Measurements from ENCODE around the gene TSPAN16.

TSPAN16 gene

GRCh38 chr19:11363881-11364280, 67.9 kb downstream of the TSPAN16 start:
- H3K4me3 ChIP-seq (replicated peaks; ENCODE audit: insufficient read depth, low read length), result no peak overlapping the region
- DNase-seq (ENCODE audit: low read depth in 1 of 2, low spot score in 1 of 2), result no peak
- TF ChIP-seq REST (IDR thresholded peaks at IDR 0.05; ENCODE audit: insufficient replicate concordance, low read depth) (no peak), SPI1 (IDR thresholded peaks at IDR 0.05; ENCODE audit: borderline replicate concordance, low read depth) (no peak), POLR2AphosphoS5 (IDR thresholded peaks at IDR 0.05; ENCODE audit: low read depth) (no peak), GABPA (IDR thresholded peaks at IDR 0.05; ENCODE audit: low read depth) (no peak)
- TF ChIP-seq, protein P1, sequence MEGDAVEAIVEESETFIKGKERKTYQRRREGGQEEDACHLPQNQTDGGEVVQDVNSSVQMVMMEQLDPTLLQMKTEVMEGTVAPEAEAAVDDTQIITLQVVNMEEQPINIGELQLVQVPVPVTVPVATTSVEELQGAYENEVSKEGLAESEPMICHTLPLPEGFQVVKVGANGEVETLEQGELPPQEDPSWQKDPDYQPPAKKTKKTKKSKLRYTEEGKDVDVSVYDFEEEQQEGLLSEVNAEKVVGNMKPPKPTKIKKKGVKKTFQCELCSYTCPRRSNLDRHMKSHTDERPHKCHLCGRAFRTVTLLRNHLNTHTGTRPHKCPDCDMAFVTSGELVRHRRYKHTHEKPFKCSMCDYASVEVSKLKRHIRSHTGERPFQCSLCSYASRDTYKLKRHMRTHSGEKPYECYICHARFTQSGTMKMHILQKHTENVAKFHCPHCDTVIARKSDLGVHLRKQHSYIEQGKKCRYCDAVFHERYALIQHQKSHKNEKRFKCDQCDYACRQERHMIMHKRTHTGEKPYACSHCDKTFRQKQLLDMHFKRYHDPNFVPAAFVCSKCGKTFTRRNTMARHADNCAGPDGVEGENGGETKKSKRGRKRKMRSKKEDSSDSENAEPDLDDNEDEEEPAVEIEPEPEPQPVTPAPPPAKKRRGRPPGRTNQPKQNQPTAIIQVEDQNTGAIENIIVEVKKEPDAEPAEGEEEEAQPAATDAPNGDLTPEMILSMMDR (IDR thresholded peaks at IDR 0.05; ENCODE audit: insufficient read depth, low read length), result no peak

DNA sequence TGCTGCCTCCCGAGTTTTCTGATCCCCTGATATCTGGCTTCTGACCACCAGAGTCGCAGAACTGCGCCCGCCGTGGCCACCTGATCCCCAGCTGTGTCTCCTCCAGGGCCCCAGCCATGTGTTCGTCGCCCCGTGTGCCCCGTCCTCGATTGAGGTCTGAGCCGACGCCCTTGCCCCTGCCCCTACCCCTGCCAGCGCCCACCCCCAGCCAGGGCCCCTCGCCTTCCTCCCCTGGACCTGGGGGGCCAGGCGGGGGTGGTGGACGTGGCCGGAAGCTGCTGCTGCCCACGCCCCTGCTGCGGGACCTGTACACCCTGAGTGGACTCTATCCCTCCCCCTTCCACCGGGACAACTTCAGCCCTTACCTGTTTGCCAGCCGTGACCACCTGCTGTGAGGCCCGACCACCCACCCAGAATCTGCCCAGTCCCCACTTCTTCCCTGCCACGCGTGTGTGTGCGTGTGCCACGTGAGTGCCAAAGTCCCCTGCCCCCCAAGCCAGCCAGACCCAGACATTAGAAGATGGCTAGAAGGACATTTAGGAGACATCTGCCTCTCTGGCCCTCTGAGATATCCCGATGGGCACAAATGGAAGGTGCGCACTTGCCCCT, 68.4 kb downstream of the TSPAN16 start:
- no peak overlapping the region for H3K27ac ChIP-seq (replicated peaks)
- H3K4me3 ChIP-seq (replicated peaks; ENCODE audit: insufficient read depth, low read length), result no peak overlapping the region
- TF ChIP-seq, protein P1 (IDR thresholded peaks at IDR 0.05; ENCODE audit: insufficient read depth, low read length), result no peak
- TF ChIP-seq REST (IDR thresholded peaks at IDR 0.05; ENCODE audit: insufficient replicate concordance, low read depth), result no peak
- no peak for TF ChIP-seq GABPA (IDR thresholded peaks at IDR 0.05; ENCODE audit: low read depth)
- no peaks in the 10 kb centered on the region for H3K27me3 ChIP-seq (ENCODE audit: insufficient read depth, poor library complexity, severe bottlenecking)
- DNase-seq (ENCODE audit: low read depth in 1 of 2, low spot score in 1 of 2), result no peak

More at GRCh38 chr19:11363881-11364280, 67.9 kb downstream of the TSPAN16 start:
- Histone ChIP-seq H3K27me3 (ENCODE audit: insufficient read depth, poor library complexity, severe bottlenecking) (no peaks in the 10 kb centered on the region), H3K27ac (replicated peaks) (no peak overlapping the region)

DNA sequence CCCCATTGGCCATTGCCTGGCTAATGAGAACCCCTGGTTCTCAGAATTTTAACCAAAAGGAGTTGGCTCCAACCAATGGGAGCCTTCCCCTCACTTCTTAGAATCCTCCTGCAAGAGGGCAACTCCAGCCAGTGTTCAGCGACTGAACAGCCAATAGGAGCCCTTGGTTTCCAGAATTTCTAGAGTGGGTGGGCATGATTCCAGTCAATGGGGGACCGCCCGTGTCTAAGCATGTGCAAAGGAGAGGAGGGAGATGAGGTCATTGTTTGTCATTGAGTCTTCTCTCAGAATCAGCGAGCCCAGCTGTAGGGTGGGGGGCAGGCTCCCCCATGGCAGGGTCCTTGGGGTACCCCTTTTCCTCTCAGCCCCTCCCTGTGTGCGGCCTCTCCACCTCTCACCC, 69.0 kb downstream of the TSPAN16 start:
- no peak for DNase-seq (ENCODE audit: low read depth in 1 of 2, low spot score in 1 of 2)
- Histone ChIP-seq H3K27me3 (ENCODE audit: insufficient read depth, poor library complexity, severe bottlenecking) (no peaks in the 10 kb centered on the region), H3K4me3 (replicated peaks; ENCODE audit: insufficient read depth, low read length) (no peak overlapping the region), H3K27ac (replicated peaks) (no peak overlapping the region)
- TF ChIP-seq REST (IDR thresholded peaks at IDR 0.05; ENCODE audit: insufficient replicate concordance, low read depth) (no peak), SPI1 (IDR thresholded peaks at IDR 0.05; ENCODE audit: borderline replicate concordance, low read depth) (no peak), GABPA (IDR thresholded peaks at IDR 0.05; ENCODE audit: low read depth) (no peak), POLR2AphosphoS5 (IDR thresholded peaks at IDR 0.05; ENCODE audit: low read depth) (no peak)
- TF ChIP-seq, protein P1 (IDR thresholded peaks at IDR 0.05; ENCODE audit: insufficient read depth, low read length), result no peak

All from HL-60 (cell line).